K562 (cell line): ENCODE measurements around the gene UNC5C. TPM values are rescaled to one million over a fixed set of nuclear protein-coding genes. Genes with fewer than 3 reads are reported as not detected.

Experiments
- ARID3B ChIP-seq: fragments of 250-450 bp; sonication (Bioruptor Pico); IDR thresholded peaks from 2 replicates; pipeline ENCODE4 v1.4.0; 2020; ENCODE audit warnings: borderline replicate concordance
- ATF1 ChIP-seq, 2 experiments: fragments of 450-650 bp in 1 of 2; IDR thresholded peaks; 2 replicates each; pipeline ENCODE4 v1.6.1; 2016; ENCODE audit warnings: missing compliant biosample characterization in 1 of 2, missing genetic modification characterization in 1 of 2
- CEBPG ChIP-seq, 3 experiments: fragments of 200-800 bp in 1 of 3; sonication (Bioruptor generic) in 1 of 3; sonication (generic) in 1 of 3; formaldehyde crosslinking in 1 of 3; IDR thresholded peaks in 2 of 3; conservative IDR thresholded peaks in 1 of 3; 2 replicates each; pipeline versions ENCODE4 v1.6.1 to v1.8.0; 2016 to 2022; ENCODE audit warnings: missing compliant biosample characterization in 2 of 3, missing genetic modification characterization in 2 of 3, mild to moderate bottlenecking in 1 of 3, missing genetic modification reagents in 1 of 3
- EWSR1 ChIP-seq: fragments of 450-650 bp; IDR thresholded peaks from 2 replicates; pipeline ENCODE4 v1.6.1; 2018; ENCODE audit warnings: borderline replicate concordance, mild to moderate bottlenecking, low read depth, moderate library complexity; ENCODE audit not compliant: partially characterized antibody
- NR2C2 ChIP-seq, 2 experiments: fragments of 200-800 bp in 1 of 2; sonication (Bioruptor generic) in 1 of 2; sonication (generic) in 1 of 2; formaldehyde crosslinking in 1 of 2; IDR thresholded peaks; 2 replicates each; pipeline versions ENCODE4 v1.6.1 to v1.8.0; 2016 to 2022; ENCODE audit warnings: mild to moderate bottlenecking in 1 of 2, missing compliant biosample characterization in 1 of 2, missing genetic modification characterization in 1 of 2, missing genetic modification reagents in 1 of 2
- RBM14 ChIP-seq: fragments of 200-400 bp; formaldehyde crosslinking; IDR thresholded peaks from 2 replicates; pipeline ENCODE4 v1.6.1; 2018; ENCODE audit warnings: low read depth, mild to moderate bottlenecking, low read length, moderate library complexity, borderline replicate concordance; ENCODE audit not compliant: insufficient read depth
- RBM39 ChIP-seq: fragments of 200-400 bp; formaldehyde crosslinking; optimal IDR thresholded peaks from 2 replicates; pipeline ENCODE3; 2018; ENCODE audit warnings: low read depth, low read length
- TEAD4 ChIP-seq, 2 experiments: sonication (generic) in 1 of 2; formaldehyde crosslinking in 1 of 2; IDR thresholded peaks; 2 replicates each; pipeline versions ENCODE4 v1.6.1 to v1.8.0; 2012 to 2022; ENCODE audit warnings: borderline replicate concordance in 1 of 2, inconsistent platforms in 1 of 2, low read length in 1 of 2, mild to moderate bottlenecking in 1 of 2, missing genetic modification reagents in 1 of 2
- TRIM24 ChIP-seq, 2 experiments: fragments of 450-650 bp; IDR thresholded peaks; 2 replicates each; pipeline ENCODE4 v1.6.1; 2016
- ZKSCAN3 ChIP-seq: fragments of 250-450 bp; sonication (Bioruptor Pico); IDR thresholded peaks from 2 replicates; pipeline ENCODE4 v1.4.0; 2020
- ZNF324 ChIP-seq: fragments of 250-450 bp; sonication (Bioruptor Pico); IDR thresholded peaks from 2 replicates; pipeline ENCODE4 v1.4.0; 2020; ENCODE audit warnings: mild to moderate bottlenecking
- polyA plus RNA-seq, 8 experiments: library from polyadenylated mRNA; depleted of rRNA in 4 of 8; stranded (reverse) in 5 of 8; unstranded in 3 of 8; fragments of >200 nt; fragmentation: Nextera tagmentation in 2 of 8; fragmentation: Illumina TruSeq in 1 of 8; extraction: Ambion mirVana in 2 of 8; extraction: Trizol in 1 of 8; gene quantifications; 2 replicates each; pipeline versions ENCODE4 v1.2.1 to v1.2.3, GENCODE V29; 2011 to 2014; ENCODE audit warnings: inconsistent platforms in 1 of 8, missing spikeins in 1 of 8
- total RNA-seq, 7 experiments: library from RNA; depleted of rRNA in 6 of 7; stranded (reverse); fragments of >200 nt in 6 of 7; fragmentation: Illumina TruSeq in 2 of 7; extraction: Trizol in 2 of 7; gene quantifications; 2 replicates each; pipeline versions ENCODE4 v1.2.1 to v1.2.3, GENCODE V29; 2011 to 2021; ENCODE audit warnings: low replicate concordance in 1 of 7
- TF ChIP-seq, protein P1 (sequence below): fragments of 200-400 bp; formaldehyde crosslinking; IDR thresholded peaks from 2 replicates; pipeline ENCODE4 v1.6.1; 2017; ENCODE audit warnings: mild to moderate bottlenecking, low read depth, low read length, moderate library complexity
- TF ChIP-seq, protein P2 (sequence below), 2 experiments: IDR thresholded peaks; 2 replicates each; pipeline ENCODE4 v1.6.1; 2012; ENCODE audit warnings: improper control_type of control experiment in 2 of 2, low read depth in 2 of 2, low read length in 2 of 2, borderline replicate concordance in 1 of 2

The UNC5C gene
- total and polyA plus RNA-seq, 9 of the 15 experiments (the other 6 are each of a cell fraction or from before 2014, with no cell fraction given) = under 0.01 to 0.10 (median 0.03) TPM; not detected in 1

GRCh38 chr4:95215991-95216605 lies 332.7 kb downstream of the UNC5C start (continued):
- TF ChIP-seq ZKSCAN3 (CRISPR knock-in tag) (no peak), ATF1 (CRISPR knock-in tag; IDR thresholded peaks at IDR 0.05) (no peak), ATF1 (tag; IDR thresholded peaks at IDR 0.05) (no peak), EWSR1 (no peak), ZNF324 (no peak), CEBPG (CRISPR knock-in tag; IDR thresholded peaks at IDR 0.05) (peak; percentile 53; the same call in 1 of the 2 replicates), CEBPG (tag; conservative IDR thresholded peaks at IDR 0.05 in 1 of 2, IDR thresholded peaks at IDR 0.05 in 1 of 2) (peak; percentile 86 to 90), TEAD4 (IDR thresholded peaks at IDR 0.05; ENCODE audit: low read length) (no peak), TEAD4 (CRISPR knock-in tag; IDR thresholded peaks at IDR 0.05; ENCODE audit: borderline replicate concordance) (no peak), TRIM24 (IDR thresholded peaks at IDR 0.05) (peak; percentile 21 to 40; a peak in 1 of 4 replicates), NR2C2 (CRISPR knock-in tag; IDR thresholded peaks at IDR 0.05) (no peak), NR2C2 (tag; IDR thresholded peaks at IDR 0.05) (peak; percentile 20; the same call in 1 of the 2 replicates), RBM39 (no peak), RBM14 (no peak), ARID3B (no peak)
- TF ChIP-seq, protein P1, sequence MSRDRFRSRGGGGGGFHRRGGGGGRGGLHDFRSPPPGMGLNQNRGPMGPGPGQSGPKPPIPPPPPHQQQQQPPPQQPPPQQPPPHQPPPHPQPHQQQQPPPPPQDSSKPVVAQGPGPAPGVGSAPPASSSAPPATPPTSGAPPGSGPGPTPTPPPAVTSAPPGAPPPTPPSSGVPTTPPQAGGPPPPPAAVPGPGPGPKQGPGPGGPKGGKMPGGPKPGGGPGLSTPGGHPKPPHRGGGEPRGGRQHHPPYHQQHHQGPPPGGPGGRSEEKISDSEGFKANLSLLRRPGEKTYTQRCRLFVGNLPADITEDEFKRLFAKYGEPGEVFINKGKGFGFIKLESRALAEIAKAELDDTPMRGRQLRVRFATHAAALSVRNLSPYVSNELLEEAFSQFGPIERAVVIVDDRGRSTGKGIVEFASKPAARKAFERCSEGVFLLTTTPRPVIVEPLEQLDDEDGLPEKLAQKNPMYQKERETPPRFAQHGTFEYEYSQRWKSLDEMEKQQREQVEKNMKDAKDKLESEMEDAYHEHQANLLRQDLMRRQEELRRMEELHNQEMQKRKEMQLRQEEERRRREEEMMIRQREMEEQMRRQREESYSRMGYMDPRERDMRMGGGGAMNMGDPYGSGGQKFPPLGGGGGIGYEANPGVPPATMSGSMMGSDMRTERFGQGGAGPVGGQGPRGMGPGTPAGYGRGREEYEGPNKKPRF = no peak
- TF ChIP-seq, protein P2, sequence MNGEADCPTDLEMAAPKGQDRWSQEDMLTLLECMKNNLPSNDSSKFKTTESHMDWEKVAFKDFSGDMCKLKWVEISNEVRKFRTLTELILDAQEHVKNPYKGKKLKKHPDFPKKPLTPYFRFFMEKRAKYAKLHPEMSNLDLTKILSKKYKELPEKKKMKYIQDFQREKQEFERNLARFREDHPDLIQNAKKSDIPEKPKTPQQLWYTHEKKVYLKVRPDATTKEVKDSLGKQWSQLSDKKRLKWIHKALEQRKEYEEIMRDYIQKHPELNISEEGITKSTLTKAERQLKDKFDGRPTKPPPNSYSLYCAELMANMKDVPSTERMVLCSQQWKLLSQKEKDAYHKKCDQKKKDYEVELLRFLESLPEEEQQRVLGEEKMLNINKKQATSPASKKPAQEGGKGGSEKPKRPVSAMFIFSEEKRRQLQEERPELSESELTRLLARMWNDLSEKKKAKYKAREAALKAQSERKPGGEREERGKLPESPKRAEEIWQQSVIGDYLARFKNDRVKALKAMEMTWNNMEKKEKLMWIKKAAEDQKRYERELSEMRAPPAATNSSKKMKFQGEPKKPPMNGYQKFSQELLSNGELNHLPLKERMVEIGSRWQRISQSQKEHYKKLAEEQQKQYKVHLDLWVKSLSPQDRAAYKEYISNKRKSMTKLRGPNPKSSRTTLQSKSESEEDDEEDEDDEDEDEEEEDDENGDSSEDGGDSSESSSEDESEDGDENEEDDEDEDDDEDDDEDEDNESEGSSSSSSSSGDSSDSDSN (IDR thresholded peaks at IDR 0.05; ENCODE audit: borderline replicate concordance in 1 of 2, low read depth in 2 of 2, low read length in 2 of 2) = no peak
